GM10266 (cell line): ENCODE measurements around the gene SMIM1.

ENCODE experiments used
- DNase-seq: peaks from one replicate; pipeline ENCODE4 v3.0.0; 2012; ENCODE audit errors: extremely low spot score
- CTCF ChIP-seq: IDR thresholded peaks from 2 replicates; pipeline ENCODE4 v1.5.1; 2012; ENCODE audit warnings: mild to moderate bottlenecking, low read depth; ENCODE audit not compliant: control insufficient read depth, insufficient read depth; ENCODE audit errors: missing control alignments

SMIM1 gene

GRCh38 chr1:3822421-3822820, 49.9 kb downstream of the SMIM1 start:
- no peak for TF ChIP-seq CTCF

GRCh38 chr1:3824650-3825049, 52.1 kb downstream of the SMIM1 start:
- no peak for DNase-seq
- no peak for TF ChIP-seq CTCF

More at GRCh38 chr1:3822421-3822820, 49.9 kb downstream of the SMIM1 start:
- DNase-seq = no peak

- no peak for TF ChIP-seq CTCF
- DNase-seq = no peak
Measured at GRCh38 chr1:3825356-3825755, 52.8 kb downstream of the SMIM1 start.
